ENCODE measurements around the gene ZFYVE28. TPM values are rescaled to one million over a fixed set of nuclear protein-coding genes. Genes with fewer than 3 reads are reported as not detected.

The ZFYVE28 gene
- total and polyA plus RNA-seq, 2 of the 8 experiments (the other 6 are each of a cell fraction or from before 2014, with no cell fraction given) = 1.7 to 4.9 TPM

- Histone ChIP-seq H3K23ac (ENCODE audit: insufficient read length) (no peak overlapping the region), H3K4ac (replicated peaks; ENCODE audit: insufficient read length, low read depth, low read length) (no peak overlapping the region), H3K56ac (replicated peaks; ENCODE audit: insufficient read length, low read depth, low read length) (no peak overlapping the region), H4K20me1 (replicated peaks in 1 of 2; ENCODE audit: control insufficient read depth in 1 of 2, insufficient read depth in 2 of 2, low read length in 2 of 2) (no peaks in the 10 kb centered on the region), H3K23me2 (ENCODE audit: low read depth, low read length) (no peaks in the 10 kb centered on the region), H3K79me1 (ENCODE audit: low read depth, low read length) (no peaks in the 10 kb centered on the region; the same call in 1 of the 2 replicates), H2BK20ac (ENCODE audit: low read length) (no peak overlapping the region), H3K79me2 (ENCODE audit: control insufficient read depth in 1 of 2, insufficient read depth in 2 of 2, low read length in 2 of 2) (no peaks in the 10 kb centered on the region), H3K27ac (ENCODE audit: low read depth, low read length) (no peak overlapping the region), H2BK15ac (ENCODE audit: low read length) (no peak overlapping the region), H3K9me3 (ENCODE audit: insufficient read depth in 2 of 2, low read depth in 1 of 2, low read length in 1 of 2) (no peaks in the 10 kb centered on the region), H3K9ac (replicated peaks in 1 of 4; ENCODE audit: extremely low read depth in 1 of 4, low read depth in 3 of 4, low read length in 3 of 4) (no peak overlapping the region), H2BK120ac (replicated peaks; ENCODE audit: low read depth, low read length) (no peak overlapping the region), H4K91ac (replicated peaks; ENCODE audit: insufficient read length, low read length) (no peak overlapping the region), H3K4me1 (replicated peaks in 1 of 4; ENCODE audit: control insufficient read depth in 3 of 4, insufficient read depth in 4 of 4, low read length in 3 of 4) (peaks cover 0 to 15% (median 5%) of the 10 kb centered on the region in 4 experiments; a peak in 6 of 7 replicates), H3K18ac (ENCODE audit: extremely low read depth, low read length) (no peak overlapping the region), H2BK5ac (ENCODE audit: low read depth, low read length) (no peak overlapping the region), H4K8ac (ENCODE audit: extremely low read depth, insufficient read depth, low read length) (no peak overlapping the region), H3K36me3 (ENCODE audit: control insufficient read depth in 2 of 4, insufficient read depth in 4 of 4, low read length in 3 of 4) (no peaks in the 10 kb centered on the region), H2AFZ (ENCODE audit: low read length) (no peak overlapping the region), H3K4me2 (ENCODE audit: insufficient read depth in 1 of 2, low read depth in 2 of 2, low read length in 2 of 2) (no peak overlapping the region), H3K4me3 (ENCODE audit: extremely low read depth in 1 of 4, insufficient read depth in 2 of 4, low read depth in 3 of 4, low read length in 4 of 4) (no peak overlapping the region), H4K5ac (ENCODE audit: insufficient read length, low read depth, low read length) (no peak overlapping the region), H2AK5ac (ENCODE audit: low read depth, low read length) (no peak overlapping the region), H2BK12ac (ENCODE audit: low read depth, low read length) (no peak overlapping the region), H3K14ac (ENCODE audit: insufficient read length) (no peak overlapping the region), H3K27me3 (replicated peaks in 1 of 4; ENCODE audit: control insufficient read depth in 3 of 4, extremely low read depth in 1 of 4, insufficient read depth in 3 of 4, low read length in 3 of 4) (no peaks in the 10 kb centered on the region)
- TF ChIP-seq BCL11A (IDR thresholded peaks at IDR 0.05; ENCODE audit: low read depth in 2 of 2, low read length in 2 of 2) = no peak
- TF ChIP-seq HDAC6 (IDR thresholded peaks at IDR 0.05; ENCODE audit: low read depth, low read length) = no peak
- TF ChIP-seq GABPA (IDR thresholded peaks at IDR 0.05; ENCODE audit: borderline replicate concordance, insufficient read depth, low read length) = no peak
- no peak for TF ChIP-seq RNF2 (IDR thresholded peaks at IDR 0.05; ENCODE audit: borderline replicate concordance, low read depth, low read length, missing control alignments, poor library complexity, severe bottlenecking)
- TF ChIP-seq KDM5A (IDR thresholded peaks at IDR 0.05; ENCODE audit: low read length) = no peak
- TF ChIP-seq RFX5 (IDR thresholded peaks at IDR 0.05; ENCODE audit: borderline replicate concordance, low read depth, low read length) = no peak
- no peak for TF ChIP-seq CBX8 (IDR thresholded peaks at IDR 0.05; ENCODE audit: borderline replicate concordance, low read depth, low read length)
- TF ChIP-seq SRF (IDR thresholded peaks at IDR 0.05; ENCODE audit: low read depth, low read length) = no peak
- ChIA-PET CTCF (ENCODE audit: partially characterized antibody) (interaction anchor here (1.7 kb wide), 1 partner anchor 12 kb away, joined by 7 read pairs; no protein-coding TSS in a partner anchor), POLR2A (ENCODE audit: partially characterized antibody) (interaction anchor here (1.6 kb wide), 1 partner anchor 27 kb away, joined by 3 read pairs; no protein-coding TSS in a partner anchor)
- no peak for FAIRE-seq
- 87% methylated on average over 16 of the region's 16 CpGs; no CpG with 5 or more reads in 1 of the 2 experiments for whole genome bisulfite sequencing, 2 experiments (ENCODE audit: extremely low coverage in 1 of 2, insufficient coverage in 1 of 2, insufficient read length in 1 of 2, insufficient replicate concordance in 2 of 2, low coverage in 1 of 2, low lambda C conversion rate in 2 of 2, missing lambda C conversion rate in 1 of 2)
- no peak for DNase-seq (ENCODE audit: low read depth in 1 of 2, low spot score in 2 of 2)
Observed at GRCh38 chr4:2341911-2342652, 76.4 kb downstream of the ZFYVE28 start.

All from H1 (cell line).